ENCODE results near the gene IKZF2.

Gene IKZF2

GRCh38 chr2:213152888-213153287 lies 1.5 kb upstream of the IKZF2 start:
- DNase-seq (ENCODE audit: low read depth, low spot score) = no peak

DNA sequence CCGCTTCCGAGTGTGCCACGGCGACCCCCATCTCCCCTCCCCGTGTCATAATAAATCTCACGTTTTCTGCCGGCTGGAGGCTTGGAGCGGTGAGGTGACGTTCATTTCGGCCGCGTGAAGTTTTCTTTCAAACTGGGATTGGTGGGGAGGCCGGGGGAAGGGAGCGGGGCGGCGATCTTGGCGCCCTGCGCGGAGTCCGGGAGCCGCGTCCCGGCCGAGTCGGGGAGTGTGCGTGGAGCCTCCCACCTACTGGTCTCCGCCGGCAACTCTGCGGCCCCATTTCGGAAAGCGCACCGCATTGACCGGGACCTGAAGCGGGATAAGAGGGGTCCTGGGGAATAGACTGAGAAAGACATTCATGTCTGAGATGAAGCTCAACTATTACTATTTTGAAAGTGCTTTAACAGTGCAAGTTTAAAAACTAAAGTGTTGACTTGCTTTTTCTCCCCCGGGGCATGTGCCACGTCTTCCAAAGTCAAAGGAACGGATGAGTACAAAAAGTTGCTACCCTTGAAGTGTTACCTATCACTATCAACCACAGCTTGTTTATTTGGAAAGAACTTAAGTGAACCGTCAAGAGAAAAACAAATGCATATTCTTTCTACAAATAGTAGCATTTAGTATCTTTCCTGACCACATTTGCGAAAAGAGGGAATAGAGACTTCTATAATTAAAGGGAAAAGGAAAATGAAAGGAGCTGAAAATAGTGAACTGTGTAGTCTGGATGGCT lies 818 bp upstream of the IKZF2 start:
- peak; percentile 88 for DNase-seq (ENCODE audit: low read depth, low spot score)

GRCh38 chr2:213150315-213151097 lies 906 bp downstream of the IKZF2 start:
- peak; percentile 41 for DNase-seq (ENCODE audit: low read depth, low spot score)

GRCh38 chr2:213149949-213150314 lies 1.5 kb downstream of the IKZF2 start:
- no peak for DNase-seq (ENCODE audit: low read depth, low spot score)

DNA sequence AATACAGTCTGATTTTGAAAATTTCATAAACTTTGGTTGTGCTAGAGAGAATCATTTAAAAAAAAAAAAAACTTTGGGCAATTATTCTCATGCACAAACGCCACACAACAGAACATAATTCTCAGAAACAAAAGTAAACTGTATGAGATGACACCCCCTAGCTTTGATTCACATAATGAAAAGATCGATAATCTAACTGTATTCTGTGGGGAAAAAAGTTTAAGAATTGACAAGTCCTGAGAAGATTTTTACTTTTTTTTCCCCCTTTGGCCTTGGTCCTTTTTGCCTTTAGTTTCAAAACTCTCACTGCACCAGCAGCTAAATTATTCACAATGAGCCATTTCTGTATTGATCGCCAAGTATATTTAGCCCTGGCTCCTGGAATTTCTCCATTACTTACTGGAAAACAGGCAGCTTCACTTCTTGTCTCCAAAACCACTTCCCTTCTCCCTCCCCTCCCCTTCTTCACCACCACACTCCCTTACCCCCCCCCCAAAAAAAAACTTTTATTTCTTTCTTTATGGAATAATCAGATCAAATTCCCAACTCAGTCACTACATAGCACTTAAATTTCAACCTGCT lies 2.0 kb downstream of the IKZF2 start:
- peak; percentile 23 for DNase-seq (ENCODE audit: low read depth, low spot score)

- no peak for DNase-seq (ENCODE audit: low read depth, low spot score)
Observed at GRCh38 chr2:213148572-213149261, 2.7 kb downstream of the IKZF2 start.

DNA sequence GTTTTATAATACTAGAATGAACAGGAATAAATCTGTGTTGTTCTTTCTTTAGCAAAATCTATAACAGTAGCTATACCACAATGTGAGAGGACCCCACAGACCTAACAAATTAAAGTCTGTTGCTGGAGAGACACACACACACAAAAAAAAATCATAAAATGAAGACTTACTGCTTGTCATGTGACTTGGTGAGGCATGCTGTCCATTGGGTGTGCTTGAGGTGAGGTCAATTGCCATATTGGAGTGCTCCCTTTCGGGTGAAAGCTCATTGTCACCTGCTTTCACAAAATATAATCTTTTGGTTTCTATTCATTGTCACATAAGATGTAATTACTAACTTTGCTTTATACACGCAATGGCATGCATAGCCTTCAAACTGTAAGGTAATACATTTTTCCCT lies 3.9 kb downstream of the IKZF2 start:
- no peak for DNase-seq (ENCODE audit: low read depth, low spot score)

DNA sequence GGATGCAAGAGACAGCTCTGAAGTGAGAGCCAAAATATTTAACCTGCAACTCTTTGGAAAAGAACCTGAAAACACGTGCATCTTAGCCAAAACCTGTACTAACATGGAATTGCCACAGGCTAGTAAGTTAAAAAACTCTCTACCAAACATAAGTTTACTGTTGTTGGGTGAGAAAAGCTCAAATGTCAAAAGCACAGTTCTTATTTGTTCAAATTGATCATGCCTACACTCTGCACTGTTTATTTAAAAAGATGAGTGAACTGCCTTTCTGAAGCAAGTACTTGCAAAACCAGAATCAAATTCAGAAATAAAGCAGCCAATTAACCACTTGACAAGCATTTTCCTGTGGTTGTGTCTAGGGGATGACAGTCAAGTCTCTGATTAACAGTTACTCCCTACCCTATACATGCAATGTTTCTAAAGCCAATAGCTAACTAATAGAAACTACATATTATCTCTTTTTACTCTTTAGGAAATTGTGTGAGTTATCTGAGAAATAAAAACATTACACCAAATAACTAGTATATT lies 5.6 kb downstream of the IKZF2 start:
- DNase-seq (ENCODE audit: low read depth, low spot score) = no peak

GRCh38 chr2:213137064-213137463 lies 14.3 kb downstream of the IKZF2 start:
- no peak for DNase-seq (ENCODE audit: low read depth, low spot score)

- no peak for DNase-seq (ENCODE audit: low read depth, low spot score)
Observed at GRCh38 chr2:213129311-213129710, 22.1 kb downstream of the IKZF2 start.

GRCh38 chr2:213125646-213126347 lies 25.6 kb downstream of the IKZF2 start:
- DNase-seq (ENCODE audit: low read depth, low spot score) = no peak

DNA sequence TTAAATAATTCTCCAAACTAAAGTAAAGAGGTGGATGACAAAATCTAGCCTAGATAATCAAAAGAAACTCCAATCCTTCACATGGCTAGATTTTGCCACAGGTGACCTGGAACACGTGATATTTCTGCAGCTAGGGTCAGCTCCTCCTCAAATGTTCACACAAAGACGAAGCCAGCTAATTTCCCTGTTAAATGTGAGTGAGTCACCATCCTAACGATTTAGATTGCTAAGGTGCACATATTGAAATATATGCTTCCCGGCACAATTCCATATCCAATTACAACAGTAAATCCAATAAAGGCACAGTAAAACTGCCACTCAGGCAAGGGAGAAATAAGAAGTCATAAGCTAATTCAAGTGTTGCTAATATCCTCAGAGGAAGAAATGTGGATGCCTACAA lies 28.7 kb downstream of the IKZF2 start:
- DNase-seq (ENCODE audit: low read depth, low spot score) = no peak

DNA sequence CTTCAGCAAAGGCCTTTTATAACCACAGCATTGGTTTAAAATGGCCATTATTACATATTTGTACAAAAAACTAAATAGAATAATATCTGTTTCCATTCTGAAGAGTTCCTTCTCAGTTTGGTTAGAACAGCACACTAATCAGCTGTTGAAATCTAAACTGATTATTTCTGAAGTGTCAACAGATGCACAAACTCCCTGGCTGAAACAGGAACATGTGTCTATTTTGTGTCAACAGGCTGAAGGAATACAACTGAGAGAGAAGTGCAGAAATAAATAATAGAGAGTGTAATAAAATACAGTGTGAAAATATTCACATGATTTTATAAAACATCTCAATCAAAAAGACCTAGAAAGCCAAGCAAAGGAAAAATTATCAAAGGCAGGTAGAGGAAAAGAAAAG lies 29.7 kb downstream of the IKZF2 start:
- DNase-seq (ENCODE audit: low read depth, low spot score) = no peak

DNA sequence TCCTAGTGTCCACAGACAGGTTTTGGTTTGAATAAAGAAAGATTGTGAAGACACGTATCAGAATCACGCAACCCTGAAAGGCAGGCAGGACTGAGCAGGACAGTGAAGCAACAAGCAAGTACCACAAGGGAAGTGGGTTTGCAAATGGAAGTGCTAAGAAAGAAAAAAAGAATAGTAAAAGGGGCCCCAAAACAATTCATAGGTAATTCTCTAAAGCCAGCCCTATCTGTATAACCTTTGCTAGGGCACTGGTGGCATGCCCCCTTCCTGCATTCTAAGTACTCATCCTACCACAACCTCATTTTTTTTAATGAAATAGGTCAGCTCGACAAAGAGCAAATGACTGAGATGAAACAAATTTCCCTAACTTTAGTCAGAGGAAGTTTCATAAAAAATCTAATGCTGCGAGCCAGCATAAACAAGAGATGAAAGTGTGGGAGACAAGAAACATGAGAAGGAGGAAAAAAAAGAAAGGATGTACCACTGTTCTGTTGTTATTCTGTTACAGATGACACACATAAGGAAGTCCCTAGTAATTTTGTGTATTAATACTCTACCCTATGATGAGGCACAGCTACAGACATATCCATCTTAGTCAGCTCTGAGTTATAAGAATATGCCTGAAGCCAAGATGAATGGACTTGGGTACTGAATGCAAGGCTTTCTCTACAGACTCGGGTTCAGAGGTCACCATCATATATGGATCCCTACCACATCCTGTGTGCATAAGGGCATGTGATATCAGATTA lies 32.2 kb downstream of the IKZF2 start:
- peak; percentile 39 for DNase-seq (ENCODE audit: low read depth, low spot score)

GRCh38 chr2:213108308-213108707 lies 43.1 kb downstream of the IKZF2 start:
- no peak for DNase-seq (ENCODE audit: low read depth, low spot score)

- no peak for DNase-seq (ENCODE audit: low read depth, low spot score)
Observed at GRCh38 chr2:213107728-213108127, 43.7 kb downstream of the IKZF2 start.

DNA sequence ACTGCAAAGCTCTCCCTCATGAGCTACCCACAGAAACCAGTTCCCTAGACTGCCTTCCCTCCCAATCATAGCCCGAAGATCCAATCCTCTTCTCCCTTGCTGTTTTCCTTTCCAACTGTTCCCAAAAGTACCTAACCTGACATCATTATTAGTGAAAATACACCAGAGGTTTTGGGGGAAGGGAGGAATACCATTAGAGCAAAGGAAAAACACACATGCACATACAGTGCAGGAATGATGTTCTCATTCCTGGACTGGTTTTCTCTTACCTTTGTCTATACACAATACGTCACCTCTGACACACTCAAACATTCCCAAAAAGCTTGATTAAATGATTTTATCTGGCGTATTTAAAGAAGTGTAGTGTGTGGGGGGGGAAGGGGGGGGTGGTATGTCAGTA lies 46.2 kb downstream of the IKZF2 start:
- DNase-seq (ENCODE audit: low read depth, low spot score) = no peak

DNA sequence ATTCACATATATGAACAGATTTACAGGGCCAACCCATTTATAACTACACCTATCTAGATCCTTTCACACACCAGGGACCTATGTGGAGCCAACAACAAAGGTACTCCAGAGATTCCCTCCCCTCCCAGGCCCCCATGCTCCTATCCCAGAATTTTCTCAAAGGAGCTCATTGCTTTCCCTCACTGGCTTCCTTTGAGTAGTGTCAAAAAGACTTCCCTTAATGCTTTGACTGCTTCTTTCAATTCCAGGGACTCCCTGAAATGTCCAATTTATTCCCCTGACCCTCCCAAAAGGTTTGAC lies 46.6 kb downstream of the IKZF2 start:
- DNase-seq (ENCODE audit: low read depth, low spot score) = no peak

DNA sequence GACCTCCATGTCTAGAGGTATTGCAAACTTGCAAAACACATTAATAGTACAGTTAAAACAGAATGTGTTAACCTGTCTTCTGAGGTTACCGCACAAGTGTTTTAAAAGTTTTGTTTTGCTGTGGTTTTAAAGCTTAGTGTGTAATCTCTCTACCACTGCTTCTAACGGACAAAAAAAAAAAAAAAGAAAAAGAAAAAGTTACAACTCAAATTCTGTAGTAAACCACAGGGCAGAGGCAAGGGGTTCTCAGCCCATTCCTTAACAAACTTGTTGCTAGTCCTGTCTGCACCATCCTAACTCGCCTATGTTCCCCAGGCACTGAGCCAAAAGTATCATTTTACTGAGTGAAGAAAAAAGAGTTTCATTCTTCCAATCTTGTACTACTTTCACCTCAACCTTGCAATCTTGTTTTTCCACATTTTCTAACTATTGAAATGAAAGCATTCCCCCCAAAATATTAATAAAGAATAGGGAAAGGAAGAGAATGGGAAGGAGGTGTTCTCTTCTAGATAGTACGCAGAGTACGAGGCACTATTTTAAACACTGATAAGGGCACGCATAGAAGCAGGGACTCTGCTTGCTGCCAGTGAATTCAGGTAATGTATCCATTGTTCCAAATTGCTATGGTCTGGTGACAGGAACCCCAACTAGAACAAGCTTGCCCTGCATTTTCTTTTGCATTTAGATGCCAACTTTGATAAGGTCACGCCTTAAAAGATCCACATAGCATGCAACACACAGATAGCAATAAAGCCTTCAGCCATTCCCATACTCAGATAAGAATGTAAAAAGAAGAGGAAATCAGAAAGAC lies 47.1 kb downstream of the IKZF2 start:
- DNase-seq (ENCODE audit: low read depth, low spot score) = peak; percentile 68

Data from astrocyte of the hippocampus (primary cell).